GM12874 (cell line): ENCODE measurements around the gene PSMA8.

Experiments used
- CTCF ChIP-seq: IDR thresholded peaks from 2 replicates; pipeline ENCODE4 v1.5.1; 2011; ENCODE audit warnings: low read depth, mild to moderate bottlenecking, control low read depth, low read length, moderate library complexity; ENCODE audit not compliant: insufficient read depth

The PSMA8 gene

DNA sequence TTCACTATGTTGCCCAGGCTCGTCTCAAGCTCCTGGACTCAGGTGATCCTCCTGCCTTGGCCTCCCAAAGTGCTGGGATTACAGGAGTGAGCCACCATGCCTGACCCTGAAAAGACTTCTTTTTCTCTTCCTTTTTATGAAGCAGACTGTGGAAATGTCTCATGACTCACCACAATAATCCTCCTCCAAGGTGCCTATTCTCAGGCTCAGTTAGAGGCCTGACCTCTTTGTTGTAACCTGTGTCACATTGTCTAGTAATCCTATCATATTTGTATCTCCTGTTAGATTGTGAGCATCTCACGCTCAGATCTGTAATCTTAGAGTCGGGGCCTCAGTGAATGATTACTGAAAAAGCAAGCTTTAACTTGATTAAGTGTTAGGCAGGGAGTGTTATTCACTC is 74.3 kb downstream of the PSMA8 start:
- no peak for TF ChIP-seq CTCF

GRCh38 chr18:26208977-26209376 is 75.3 kb downstream of the PSMA8 start:
- no peak for TF ChIP-seq CTCF

GRCh38 chr18:26210147-26210546 is 76.5 kb downstream of the PSMA8 start:
- no peak for TF ChIP-seq CTCF

DNA sequence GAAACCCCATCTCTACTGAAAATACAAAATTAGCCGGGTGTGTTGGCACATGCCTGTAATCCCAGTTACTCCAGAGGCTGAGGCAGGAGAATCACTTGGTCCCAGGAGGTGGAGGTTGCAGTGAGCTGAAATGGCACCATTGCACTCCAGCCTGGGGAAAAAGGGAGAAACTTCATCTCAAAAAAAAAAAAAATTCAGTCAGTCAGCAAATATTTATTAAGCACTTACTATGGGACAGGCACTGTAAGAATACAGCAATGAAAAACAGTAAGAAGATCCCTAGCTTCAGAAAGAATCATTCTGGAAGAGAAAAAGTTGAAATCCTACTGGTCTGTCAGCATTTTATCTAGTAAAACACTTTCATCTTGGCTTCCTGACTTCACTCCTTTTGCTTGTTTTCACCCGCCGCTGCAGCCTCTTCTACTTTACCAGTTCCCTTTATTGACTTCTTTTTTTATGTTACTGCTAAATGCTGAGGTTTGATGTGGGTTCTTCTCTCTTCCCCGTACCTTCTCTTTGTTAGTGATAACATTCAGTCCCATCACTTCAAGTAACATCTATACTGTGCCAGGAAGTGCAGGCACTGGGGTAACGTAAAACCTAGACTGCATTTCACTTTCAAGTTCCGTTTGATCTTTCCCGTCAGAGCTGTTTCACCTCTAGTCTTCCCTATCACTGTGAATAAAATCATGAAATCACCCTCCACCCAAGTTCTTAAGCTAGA is 81.7 kb downstream of the PSMA8 start:
- TF ChIP-seq CTCF: no peak

DNA sequence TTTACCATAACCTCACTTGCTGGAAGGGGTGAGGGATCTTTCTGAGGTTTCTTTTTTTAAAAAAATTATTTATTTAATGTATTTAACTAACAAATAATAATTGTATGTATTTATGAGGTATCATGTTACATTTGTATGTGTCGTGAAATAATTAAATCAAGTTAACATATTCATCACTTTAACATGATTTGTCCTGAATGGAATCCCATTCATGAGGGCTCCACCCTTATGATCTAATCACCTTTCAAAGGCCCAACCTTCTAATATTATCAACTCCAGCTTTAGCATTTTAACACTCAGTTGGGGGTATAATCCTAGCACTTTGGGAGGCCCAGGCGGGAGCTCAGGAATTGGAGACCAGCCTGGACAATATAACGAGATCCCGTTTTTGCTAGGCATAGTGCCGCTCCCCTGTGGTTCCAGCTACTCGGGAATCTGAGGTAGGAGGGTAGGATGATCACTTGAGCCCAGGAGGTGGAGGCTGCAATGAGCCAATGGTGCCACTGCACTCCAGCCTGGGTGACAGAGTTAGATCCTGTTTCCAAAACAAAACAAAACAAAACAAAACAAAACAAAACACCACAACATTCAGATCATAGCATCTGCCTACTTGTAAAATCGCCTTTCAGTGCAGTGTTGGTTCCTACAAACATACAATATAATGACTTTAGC is 91.5 kb downstream of the PSMA8 start:
- no peak for TF ChIP-seq CTCF

GRCh38 chr18:26225915-26226228 is 92.2 kb downstream of the PSMA8 start:
- TF ChIP-seq CTCF: no peak

DNA sequence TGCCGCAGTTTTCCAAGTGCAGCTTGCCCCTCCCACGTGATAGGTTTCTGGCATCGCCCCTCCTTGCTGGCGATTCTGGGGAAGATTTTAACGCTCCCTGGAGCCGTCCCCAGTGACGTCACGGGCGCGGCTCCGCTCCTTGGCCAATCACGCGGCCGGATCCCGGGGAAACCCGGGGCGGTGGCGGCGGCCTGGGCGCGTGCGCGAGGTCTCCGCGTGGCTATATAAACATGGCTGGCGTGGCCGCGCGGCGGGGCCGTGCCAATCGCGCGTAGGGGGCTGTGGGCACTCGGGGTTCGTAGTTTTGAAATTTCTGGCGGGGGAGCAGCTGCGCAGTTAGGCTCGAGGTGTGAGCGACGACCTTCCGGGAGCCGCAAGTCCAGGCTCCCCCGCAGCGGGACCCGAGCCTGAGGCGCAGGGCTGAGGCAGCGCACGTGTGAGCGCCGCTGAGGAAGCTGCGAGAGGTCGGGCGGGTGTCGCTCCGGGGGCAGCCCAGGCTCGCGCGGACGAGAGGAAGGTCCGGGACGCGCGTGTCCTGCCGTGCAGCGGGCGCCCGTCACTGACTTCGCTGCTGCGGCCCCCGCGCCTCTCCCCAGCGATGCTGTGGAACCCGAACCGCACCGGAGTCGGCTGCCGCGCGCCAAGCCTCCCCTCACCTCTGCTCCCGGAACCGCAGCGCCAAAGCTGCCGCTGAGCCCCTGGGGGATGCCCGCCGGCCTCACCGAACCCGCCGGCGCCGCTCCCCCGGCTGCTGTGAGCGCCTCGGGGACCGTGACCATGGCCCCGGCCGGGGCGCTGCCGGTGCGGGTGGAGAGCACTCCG is 92.8 kb downstream of the PSMA8 start, which contains the start of gene TAF4B:
TSS of gene TAF4B (plus strand) at position 217 of the 822 bp plus-strand sequence. CDS start at position 706, 489 bp downstream.
- no peak for TF ChIP-seq CTCF
